ENCODE data around the gene DMWD.

GRCh38 chr19:45782162-45782691 lies 10.4 kb downstream of the DMWD start, which contains the start of gene DMPK:
- TF ChIP-seq, protein P1, sequence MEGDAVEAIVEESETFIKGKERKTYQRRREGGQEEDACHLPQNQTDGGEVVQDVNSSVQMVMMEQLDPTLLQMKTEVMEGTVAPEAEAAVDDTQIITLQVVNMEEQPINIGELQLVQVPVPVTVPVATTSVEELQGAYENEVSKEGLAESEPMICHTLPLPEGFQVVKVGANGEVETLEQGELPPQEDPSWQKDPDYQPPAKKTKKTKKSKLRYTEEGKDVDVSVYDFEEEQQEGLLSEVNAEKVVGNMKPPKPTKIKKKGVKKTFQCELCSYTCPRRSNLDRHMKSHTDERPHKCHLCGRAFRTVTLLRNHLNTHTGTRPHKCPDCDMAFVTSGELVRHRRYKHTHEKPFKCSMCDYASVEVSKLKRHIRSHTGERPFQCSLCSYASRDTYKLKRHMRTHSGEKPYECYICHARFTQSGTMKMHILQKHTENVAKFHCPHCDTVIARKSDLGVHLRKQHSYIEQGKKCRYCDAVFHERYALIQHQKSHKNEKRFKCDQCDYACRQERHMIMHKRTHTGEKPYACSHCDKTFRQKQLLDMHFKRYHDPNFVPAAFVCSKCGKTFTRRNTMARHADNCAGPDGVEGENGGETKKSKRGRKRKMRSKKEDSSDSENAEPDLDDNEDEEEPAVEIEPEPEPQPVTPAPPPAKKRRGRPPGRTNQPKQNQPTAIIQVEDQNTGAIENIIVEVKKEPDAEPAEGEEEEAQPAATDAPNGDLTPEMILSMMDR (IDR thresholded peaks at IDR 0.05) = no peak
- TF ChIP-seq POLR2A (IDR thresholded peaks at IDR 0.05) = no peak

All from uterus (tissue), 2 donors.